Mesothelial cell of epicardium (in vitro differentiated cells): ENCODE results near the gene ZNF384. TPM values are rescaled to one million over a fixed set of nuclear protein-coding genes. Genes with fewer than 3 reads are reported as not detected.

Experiments used
- DNase-seq, 2 experiments: peaks; one replicate each; pipeline ENCODE4 v3.0.0; 2021; ENCODE audit warnings: low spot score in 2 of 2; ENCODE audit not compliant: unreplicated experiment in 2 of 2
- H3K27ac Mint-ChIP-seq: 2 replicates; pipeline ENCODE4 v1.8.0; 2021; ENCODE audit warnings: mixed read lengths
- H3K27me3 Mint-ChIP-seq: 2 replicates; pipeline ENCODE4 v1.8.0; 2021; ENCODE audit warnings: low read depth, mixed read lengths
- H3K36me3 Mint-ChIP-seq: 2 replicates; pipeline ENCODE4 v1.8.0; 2021; ENCODE audit warnings: mixed read lengths
- H3K4me1 Mint-ChIP-seq: 2 replicates; pipeline ENCODE4 v1.8.0; 2021; ENCODE audit warnings: mixed read lengths
- H3K4me3 Mint-ChIP-seq: 2 replicates; pipeline ENCODE4 v1.8.0; 2021; ENCODE audit warnings: mild to moderate bottlenecking, moderate library complexity, mixed read lengths
- H3K9me3 Mint-ChIP-seq: 2 replicates; pipeline ENCODE4 v1.8.0; 2021; ENCODE audit warnings: mixed read lengths
- CTCF ChIP-seq: fragments of 200-600 bp; sonication (generic); IDR thresholded peaks from one replicate; pipeline ENCODE4 v1.5.0; 2021; ENCODE audit warnings: antibody characterized with exemption; ENCODE audit not compliant: unreplicated experiment
- total RNA-seq: library from RNA; stranded (reverse); gene quantifications from 3 replicates; pipeline ENCODE4 v1.2.1, GENCODE V29; 2021

ZNF384 gene
- total RNA-seq, 1 donor from 2014 or later, result 101 TPM

DNA sequence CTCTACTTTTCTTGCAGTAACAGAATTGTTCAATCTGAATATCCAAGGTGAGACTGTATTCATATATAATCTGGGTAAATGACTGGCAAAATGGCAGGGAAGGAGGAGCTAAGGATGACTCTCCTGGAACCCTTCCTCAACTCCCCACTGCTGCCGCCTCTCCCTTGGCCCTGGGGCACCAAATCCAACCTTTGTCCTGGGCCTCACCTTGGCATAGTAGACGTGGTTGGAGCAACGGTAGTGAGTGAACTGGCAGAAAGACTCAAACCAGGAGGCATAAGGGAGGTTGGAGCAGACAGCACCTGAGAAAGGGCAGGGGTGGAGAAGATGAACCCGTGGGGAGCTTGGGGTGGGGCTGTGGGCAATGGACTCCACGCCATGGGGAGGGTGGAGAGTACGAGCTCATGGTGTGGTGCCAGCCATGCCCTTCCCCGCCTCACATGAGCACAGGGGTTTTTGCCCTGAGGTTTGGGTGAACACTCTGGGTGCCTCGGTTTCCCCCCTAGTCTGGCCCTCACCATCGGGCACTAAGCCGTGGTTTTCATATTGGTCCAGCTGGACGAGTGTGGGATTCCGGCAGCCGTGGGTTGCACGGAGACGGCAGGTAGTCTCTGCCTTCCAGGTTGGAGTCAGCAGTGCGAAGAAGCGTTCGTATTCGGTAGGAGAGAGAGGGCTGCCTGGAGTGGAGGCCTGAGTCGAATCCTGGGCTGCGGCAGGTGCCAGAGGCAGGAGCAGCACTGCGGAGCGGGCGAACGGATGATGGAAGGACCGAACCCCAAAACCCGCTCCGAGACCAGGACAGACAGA, 42.7 kb downstream of the ZNF384 start:
- TF ChIP-seq CTCF, result no peak
- Mint-ChIP-seq H3K4me1 (peaks cover 13% of the 10 kb centered on the region), H3K36me3 (peaks cover 23% of the 10 kb centered on the region), H3K27ac (no peak overlapping the region), H3K27me3 (peaks cover 11% of the 10 kb centered on the region), H3K4me3 (peak overlapping the region; percentile 61), H3K9me3 (no peaks in the 10 kb centered on the region)
- no peak for DNase-seq

GRCh38 chr12:6644903-6645302, 44.3 kb downstream of the ZNF384 start:
- H3K27me3 Mint-ChIP-seq, result peaks cover 16% of the 10 kb centered on the region
- H3K27ac Mint-ChIP-seq, result no peak overlapping the region
- no peak for TF ChIP-seq CTCF
- H3K36me3 Mint-ChIP-seq, result peaks cover 14% of the 10 kb centered on the region
- H3K9me3 Mint-ChIP-seq, result no peaks in the 10 kb centered on the region
- H3K4me3 Mint-ChIP-seq, result no peak overlapping the region
- no peak for DNase-seq
- H3K4me1 Mint-ChIP-seq, result peaks cover 13% of the 10 kb centered on the region

DNA sequence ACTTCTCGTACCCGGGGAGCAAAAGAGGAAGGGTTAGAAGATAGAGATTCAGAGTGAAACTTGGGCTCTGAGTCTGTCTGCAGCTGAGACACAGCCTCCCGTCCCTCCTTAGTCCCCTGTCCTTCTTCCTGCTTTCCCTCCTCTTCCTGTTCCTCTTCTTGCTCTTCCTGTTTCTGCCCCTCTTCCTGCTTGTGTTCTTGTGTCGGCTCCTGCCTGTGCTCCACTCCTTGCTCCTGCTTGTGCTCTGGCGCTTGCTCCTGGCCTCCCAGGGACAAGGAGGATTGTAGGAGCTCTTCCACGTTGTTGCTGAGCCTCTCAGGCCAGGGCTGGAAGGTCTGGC, 44.9 kb downstream of the ZNF384 start:
- Mint-ChIP-seq H3K9me3 (no peaks in the 10 kb centered on the region), H3K27me3 (peaks cover 18% of the 10 kb centered on the region), H3K36me3 (peaks cover 14% of the 10 kb centered on the region), H3K4me1 (peaks cover 13% of the 10 kb centered on the region), H3K27ac (no peak overlapping the region), H3K4me3 (no peak overlapping the region)
- DNase-seq, result no peak
- TF ChIP-seq CTCF, result no peak

- H3K27me3 Mint-ChIP-seq, result peaks cover 20% of the 10 kb centered on the region
- no peak overlapping the region for H3K27ac Mint-ChIP-seq
- no peak overlapping the region for H3K4me3 Mint-ChIP-seq
Measured at GRCh38 chr12:6643569-6644256, 45.5 kb downstream of the ZNF384 start.

DNA sequence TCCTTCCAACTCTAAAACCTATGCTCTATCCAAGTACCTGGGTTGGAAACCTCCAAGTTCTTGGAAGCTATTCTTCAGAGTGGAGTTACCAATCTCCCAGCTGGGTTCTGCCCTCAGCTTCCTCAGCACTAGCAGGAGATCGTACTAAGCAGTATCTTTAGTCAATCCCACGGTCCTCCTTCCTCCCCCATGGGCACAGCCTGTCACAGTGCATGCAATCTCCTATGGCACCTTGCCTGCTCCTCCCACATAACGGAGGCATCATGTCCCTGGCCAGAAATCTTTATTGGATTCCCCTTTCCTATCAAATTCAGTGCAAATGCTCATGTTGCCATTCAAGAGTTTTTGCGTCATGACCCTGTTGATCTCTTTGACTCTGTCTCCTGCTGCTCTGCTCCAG, 48.0 kb downstream of the ZNF384 start:
- H3K27me3 Mint-ChIP-seq, result peaks cover 17% of the 10 kb centered on the region
- no peak for TF ChIP-seq CTCF
- no peak overlapping the region for H3K4me3 Mint-ChIP-seq
- H3K36me3 Mint-ChIP-seq, result no peaks in the 10 kb centered on the region
- H3K9me3 Mint-ChIP-seq, result no peaks in the 10 kb centered on the region
- no peak overlapping the region for H3K27ac Mint-ChIP-seq
- peaks cover 10% of the 10 kb centered on the region for H3K4me1 Mint-ChIP-seq
- DNase-seq, result no peak

More at GRCh38 chr12:6643569-6644256, 45.5 kb downstream of the ZNF384 start:
- Mint-ChIP-seq H3K36me3 (peaks cover 14% of the 10 kb centered on the region), H3K4me1 (peaks cover 13% of the 10 kb centered on the region), H3K9me3 (no peaks in the 10 kb centered on the region)
- DNase-seq, result no peak
- no peak for TF ChIP-seq CTCF
